ENCODE measurements around the gene FGF18. TPM values are rescaled to one million over a fixed set of nuclear protein-coding genes. Genes with fewer than 3 reads are reported as not detected.
"Not testable (repeated sequence)": the region's sequence is repeated elsewhere in the genome, so short reads cannot be mapped to it uniquely, and the experiment has no call there.

FGF18 gene
- total and polyA plus RNA-seq, 12 donors = 0.14 to 1.5 (median 0.30) TPM

- TF ChIP-seq, protein P1, sequence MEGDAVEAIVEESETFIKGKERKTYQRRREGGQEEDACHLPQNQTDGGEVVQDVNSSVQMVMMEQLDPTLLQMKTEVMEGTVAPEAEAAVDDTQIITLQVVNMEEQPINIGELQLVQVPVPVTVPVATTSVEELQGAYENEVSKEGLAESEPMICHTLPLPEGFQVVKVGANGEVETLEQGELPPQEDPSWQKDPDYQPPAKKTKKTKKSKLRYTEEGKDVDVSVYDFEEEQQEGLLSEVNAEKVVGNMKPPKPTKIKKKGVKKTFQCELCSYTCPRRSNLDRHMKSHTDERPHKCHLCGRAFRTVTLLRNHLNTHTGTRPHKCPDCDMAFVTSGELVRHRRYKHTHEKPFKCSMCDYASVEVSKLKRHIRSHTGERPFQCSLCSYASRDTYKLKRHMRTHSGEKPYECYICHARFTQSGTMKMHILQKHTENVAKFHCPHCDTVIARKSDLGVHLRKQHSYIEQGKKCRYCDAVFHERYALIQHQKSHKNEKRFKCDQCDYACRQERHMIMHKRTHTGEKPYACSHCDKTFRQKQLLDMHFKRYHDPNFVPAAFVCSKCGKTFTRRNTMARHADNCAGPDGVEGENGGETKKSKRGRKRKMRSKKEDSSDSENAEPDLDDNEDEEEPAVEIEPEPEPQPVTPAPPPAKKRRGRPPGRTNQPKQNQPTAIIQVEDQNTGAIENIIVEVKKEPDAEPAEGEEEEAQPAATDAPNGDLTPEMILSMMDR (IDR thresholded peaks at IDR 0.05) = no peak
- no peak for TF ChIP-seq POLR2A (IDR thresholded peaks at IDR 0.05)
- no peaks in the 10 kb centered on the region for H3K27me3 ChIP-seq
- H3K36me3 ChIP-seq (replicated peaks in 1 of 2) = peaks cover 0 to 62% of the 10 kb centered on the region in 2 donors
- H3K9me3 ChIP-seq (replicated peaks in 1 of 3) = no peaks in the 10 kb centered on the region
- 83 to 89% (median 86%) methylated on average over 13 to 14 of the region's 14 CpGs for WGBS, 4 donors
- no peak overlapping the region for H3K27ac ChIP-seq
- no peak for DNase-seq
- no peak overlapping the region for H3K4me3 ChIP-seq
- intact Hi-C loops (cut with DNase I) = no loop called here
- H3K4me1 ChIP-seq (replicated peaks in 1 of 2) = peaks cover 16 to 35% of the 10 kb centered on the region in 2 donors
Observed at GRCh38 chr5:171391996-171392577, 27.4 kb upstream of the FGF18 start.

DNA sequence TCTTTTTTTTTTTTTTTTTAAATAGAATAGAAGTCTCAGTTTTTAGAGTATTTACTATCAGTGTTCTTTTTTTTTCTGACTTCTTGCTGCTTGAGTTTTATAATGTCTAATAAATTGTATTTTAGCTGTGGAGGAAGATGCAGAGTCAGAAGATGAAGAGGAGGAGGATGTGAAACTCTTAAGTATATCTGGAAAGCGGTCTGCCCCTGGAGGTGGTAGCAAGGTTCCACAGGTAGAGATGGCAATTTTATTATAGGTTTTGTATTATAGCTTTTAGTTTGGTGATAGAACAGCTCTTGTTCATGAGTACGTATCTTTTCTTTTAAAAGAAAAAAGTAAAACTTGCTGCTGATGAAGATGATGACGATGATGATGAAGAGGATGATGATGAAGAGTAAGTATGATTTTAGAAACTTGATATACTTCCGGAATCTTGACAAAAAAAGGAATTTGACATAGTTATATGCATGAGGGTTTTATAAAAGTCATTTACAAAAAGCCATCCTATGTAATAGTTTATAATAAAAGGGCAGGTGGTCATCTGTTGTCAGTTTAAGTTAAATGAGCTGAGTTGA lies 26.8 kb upstream of the FGF18 start:
- WGBS, 4 donors = 92 to 95% (median 93%) methylated on average over 4 of the region's 4 CpGs
- Histone ChIP-seq H3K4me3 (no peak overlapping the region), H3K9me3 (replicated peaks in 1 of 3) (no peaks in the 10 kb centered on the region), H3K36me3 (replicated peaks in 1 of 2) (peaks cover 0 to 67% of the 10 kb centered on the region in 2 donors), H3K4me1 (replicated peaks in 1 of 2) (peaks cover 16 to 35% of the 10 kb centered on the region in 2 donors), H3K27ac (no peak overlapping the region), H3K27me3 (no peaks in the 10 kb centered on the region)
- TF ChIP-seq POLR2A (IDR thresholded peaks at IDR 0.05) = no peak
- TF ChIP-seq, protein P1 (IDR thresholded peaks at IDR 0.05) = no peak
- no peak for DNase-seq
- intact Hi-C loops (cut with DNase I) = no loop called here

- no peak overlapping the region for H3K4me3 ChIP-seq
- intact Hi-C loops (cut with DNase I) = no loop called here
- no peaks in the 10 kb centered on the region for H3K27me3 ChIP-seq
- TF ChIP-seq POLR2A (IDR thresholded peaks at IDR 0.05) = no peak
- TF ChIP-seq, protein P1 (IDR thresholded peaks at IDR 0.05) = no peak
- peaks cover under 1 to 24% of the 10 kb centered on the region in 2 donors for H3K4me1 ChIP-seq (replicated peaks in 1 of 2)
- WGBS, 4 donors = 95 to 96% (median 95%) methylated on average over 7 of the region's 7 CpGs
- no peak overlapping the region for H3K27ac ChIP-seq
- no peaks in the 10 kb centered on the region for H3K9me3 ChIP-seq (replicated peaks in 1 of 3)
- DNase-seq = no peak
- peaks cover 0 to 87% of the 10 kb centered on the region in 2 donors for H3K36me3 ChIP-seq (replicated peaks in 1 of 2)
Observed at GRCh38 chr5:171395042-171395441, 24.4 kb upstream of the FGF18 start.

- peaks cover 0 to 96% of the 10 kb centered on the region in 2 donors for H3K36me3 ChIP-seq (replicated peaks in 1 of 2)
- 88 to 97% (median 91%) methylated on average over 11 of the region's 11 CpGs for WGBS, 4 donors
- H3K4me3 ChIP-seq; H3K27ac ChIP-seq; H3K9me3 ChIP-seq (replicated peaks in 1 of 3); intact Hi-C loops (cut with DNase I); DNase-seq; H3K4me1 ChIP-seq (replicated peaks in 1 of 2); H3K27me3 ChIP-seq: not testable (repeated sequence)
Observed at GRCh38 chr5:171396583-171396982, 22.9 kb upstream of the FGF18 start.

- intact Hi-C loops (cut with DNase I) = no loop called here
- H3K36me3 ChIP-seq (replicated peaks in 1 of 2) = peaks cover 0 to 93% of the 10 kb centered on the region in 2 donors
- WGBS, 4 donors = 89 to 96% (median 94%) methylated on average over 2 of the region's 2 CpGs
- H3K27ac ChIP-seq = no peak overlapping the region
- no peaks in the 10 kb centered on the region for H3K27me3 ChIP-seq
- TF ChIP-seq, protein P1 (IDR thresholded peaks at IDR 0.05) = no peak
- no peak for TF ChIP-seq POLR2A (IDR thresholded peaks at IDR 0.05)
- H3K4me1 ChIP-seq (replicated peaks in 1 of 2) = peaks cover 0 to 4% of the 10 kb centered on the region in 2 donors
- no peak for DNase-seq
- H3K4me3 ChIP-seq = no peak overlapping the region
- H3K9me3 ChIP-seq (replicated peaks in 1 of 3) = no peaks in the 10 kb centered on the region
Observed at GRCh38 chr5:171397190-171397589, 22.3 kb upstream of the FGF18 start.
